ENCODE data around the gene CACNA1F.

GRCh38 chrX:49155243-49155899 lies 77.8 kb downstream of the CACNA1F start:
- no peak for TF ChIP-seq CTCF (IDR thresholded peaks at IDR 0.05)
- peak in 1 of 2 donors; percentile 29 for TF ChIP-seq POLR2A (IDR thresholded peaks at IDR 0.05)

Measured in thyroid gland (tissue), 4 donors.